Ascending aorta (tissue), 2 donors: ENCODE results near the gene SEBOX. TPM values are rescaled to one million over a fixed set of nuclear protein-coding genes. Genes with fewer than 3 reads are reported as not detected.
A peak's percentile ranks its signal among the peaks of the same experiment; 100 is the strongest.

Experiments used
- DNase-seq, 2 donors: peaks; one replicate each; pipeline ENCODE4 v3.0.0-alpha.2; 2019; ENCODE audit warnings: low spot score in 2 of 2
- H3K27ac ChIP-seq, 2 donors: fragments of 200-600 bp; sonication (generic); one replicate each; pipeline ENCODE4 v1.5.1; 2016 to 2017; ENCODE audit warnings: mild to moderate bottlenecking in 1 of 2
- H3K27me3 ChIP-seq: fragments of 200-600 bp; sonication (generic); one replicate; pipeline ENCODE4 v1.5.1; 2017
- H3K36me3 ChIP-seq, 2 donors: fragments of 200-600 bp; sonication (generic); one replicate each; pipeline ENCODE4 v1.5.1; 2016
- H3K4me1 ChIP-seq, 2 donors: fragments of 200-600 bp; sonication (generic); one replicate each; pipeline ENCODE4 v1.5.1; 2016 to 2017; ENCODE audit warnings: mild to moderate bottlenecking in 1 of 2
- H3K4me3 ChIP-seq, 2 donors: fragments of 200-600 bp; sonication (generic); one replicate each; pipeline ENCODE4 v1.5.1; 2016 to 2017; ENCODE audit warnings: mild to moderate bottlenecking in 1 of 2
- H3K9me3 ChIP-seq, 2 donors: fragments of 200-600 bp; sonication (generic); one replicate each; pipeline ENCODE4 v1.5.1; 2016
- CTCF ChIP-seq, 3 experiments: fragments of 200-600 bp in 2 of 3; fragments of 450-650 bp in 1 of 3; sonication (generic) in 2 of 3; IDR thresholded peaks; one replicate each; pipeline ENCODE4 v1.5.1; 2016 to 2019; ENCODE audit warnings: antibody characterized with exemption in 3 of 3, mild to moderate bottlenecking in 1 of 3, moderate library complexity in 1 of 3
- intact Hi-C: fragments of 100-400 bp; cut with DNase I; formaldehyde crosslinking; loops from one replicate; pipeline ENCODE4 v1.15.1; 2023
- total RNA-seq: library from RNA; depleted of rRNA; stranded (reverse); fragments of >200 nt; gene quantifications from one replicate; pipeline ENCODE4 v1.1.0, GENCODE V29; 2016

The SEBOX gene
- total RNA-seq, 1 donor from 2014 or later, result not detected

DNA sequence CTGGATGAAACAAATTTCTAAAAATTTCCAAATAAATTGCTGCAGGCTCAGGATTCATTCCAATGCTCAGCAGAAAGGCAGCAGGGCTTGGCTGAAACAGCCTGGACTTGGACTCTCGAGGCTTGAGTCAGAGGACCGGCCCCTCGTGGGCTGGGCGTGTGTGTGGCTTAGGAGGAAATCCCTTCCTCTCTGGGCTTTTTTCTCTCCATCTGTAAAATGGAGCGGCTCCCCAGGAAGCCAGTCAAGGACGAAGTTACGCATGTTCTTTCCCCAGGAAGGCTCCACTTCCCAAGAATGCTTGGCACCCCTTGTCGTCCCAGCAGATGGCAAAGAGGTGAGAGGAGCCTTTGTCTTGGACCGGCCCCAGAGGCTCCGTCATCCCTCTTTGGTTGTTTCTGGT is 27.5 kb upstream of the SEBOX start:
- Histone ChIP-seq H3K27me3 (no peaks in the 10 kb centered on the region), H3K27ac (no peak overlapping the region), H3K4me3 (no peak overlapping the region), H3K4me1 (no peaks in the 10 kb centered on the region), H3K9me3 (no peaks in the 10 kb centered on the region), H3K36me3 (peaks cover 54 to 76% of the 10 kb centered on the region in 2 donors)
- intact Hi-C loops, result no loop called here
- no peak for DNase-seq
- no peak for TF ChIP-seq CTCF (IDR thresholded peaks at IDR 0.05)

- TF ChIP-seq CTCF (IDR thresholded peaks at IDR 0.05), result no peak
- H3K27ac ChIP-seq, result no peak overlapping the region
- intact Hi-C loops, result no loop called here
- no peak for DNase-seq
- no peaks in the 10 kb centered on the region for H3K27me3 ChIP-seq
- no peaks in the 10 kb centered on the region for H3K4me1 ChIP-seq
- peaks cover 51 to 74% of the 10 kb centered on the region in 2 donors for H3K36me3 ChIP-seq
- no peaks in the 10 kb centered on the region for H3K9me3 ChIP-seq
- H3K4me3 ChIP-seq, result no peak overlapping the region
Observed at GRCh38 chr17:28391401-28391800, 26.4 kb upstream of the SEBOX start.

- H3K4me3 ChIP-seq, result no peak overlapping the region
Observed at GRCh38 chr17:28390984-28391383, 26.0 kb upstream of the SEBOX start.

GRCh38 chr17:28390563-28390962 is 25.6 kb upstream of the SEBOX start:
- TF ChIP-seq CTCF (IDR thresholded peaks at IDR 0.05), result no peak
- peaks cover 51 to 66% of the 10 kb centered on the region in 2 donors for H3K36me3 ChIP-seq
- intact Hi-C loops, result no loop called here
- H3K27me3 ChIP-seq, result no peaks in the 10 kb centered on the region
- no peak for DNase-seq
- H3K4me1 ChIP-seq, result no peaks in the 10 kb centered on the region
- H3K27ac ChIP-seq, result no peak overlapping the region
- no peaks in the 10 kb centered on the region for H3K9me3 ChIP-seq
- H3K4me3 ChIP-seq, result no peak overlapping the region

More at GRCh38 chr17:28390984-28391383, 26.0 kb upstream of the SEBOX start:
- no peak for TF ChIP-seq CTCF (IDR thresholded peaks at IDR 0.05)
- intact Hi-C loops, result no loop called here
- DNase-seq, result no peak
- Histone ChIP-seq H3K27ac (no peak overlapping the region), H3K9me3 (no peaks in the 10 kb centered on the region), H3K4me1 (no peaks in the 10 kb centered on the region), H3K27me3 (no peaks in the 10 kb centered on the region), H3K36me3 (peaks cover 51 to 70% of the 10 kb centered on the region in 2 donors)

- H3K27me3 ChIP-seq, result no peaks in the 10 kb centered on the region
- no peaks in the 10 kb centered on the region for H3K9me3 ChIP-seq
- H3K36me3 ChIP-seq, result peaks cover 55 to 64% of the 10 kb centered on the region in 2 donors
- no peak for DNase-seq
- intact Hi-C loops, result no loop called here
- H3K4me3 ChIP-seq, result no peak overlapping the region
- H3K27ac ChIP-seq, result no peak overlapping the region
- H3K4me1 ChIP-seq, result no peaks in the 10 kb centered on the region
- TF ChIP-seq CTCF (IDR thresholded peaks at IDR 0.05), result no peak
Observed at GRCh38 chr17:28390141-28390540, 25.1 kb upstream of the SEBOX start.

- peak in 1 of 2 donors; percentile 5 for DNase-seq
- intact Hi-C loops, result no loop called here
- peaks cover 53 to 55% of the 10 kb centered on the region in 2 donors for H3K36me3 ChIP-seq
Observed at GRCh38 chr17:28388106-28388505, 23.1 kb upstream of the SEBOX start.

More at GRCh38 chr17:28388106-28388505, 23.1 kb upstream of the SEBOX start:
- Histone ChIP-seq H3K27ac (no peak overlapping the region), H3K9me3 (no peaks in the 10 kb centered on the region), H3K4me1 (no peaks in the 10 kb centered on the region), H3K4me3 (no peak overlapping the region), H3K27me3 (no peaks in the 10 kb centered on the region)
- no peak for TF ChIP-seq CTCF (IDR thresholded peaks at IDR 0.05)
